Measurements from ENCODE around the gene BASP1. TPM values are rescaled to one million over a fixed set of nuclear protein-coding genes. Genes with fewer than 3 reads are reported as not detected.

Gene BASP1
- total RNA-seq, 1 donor from 2014 or later, result 86.3 TPM

DNA sequence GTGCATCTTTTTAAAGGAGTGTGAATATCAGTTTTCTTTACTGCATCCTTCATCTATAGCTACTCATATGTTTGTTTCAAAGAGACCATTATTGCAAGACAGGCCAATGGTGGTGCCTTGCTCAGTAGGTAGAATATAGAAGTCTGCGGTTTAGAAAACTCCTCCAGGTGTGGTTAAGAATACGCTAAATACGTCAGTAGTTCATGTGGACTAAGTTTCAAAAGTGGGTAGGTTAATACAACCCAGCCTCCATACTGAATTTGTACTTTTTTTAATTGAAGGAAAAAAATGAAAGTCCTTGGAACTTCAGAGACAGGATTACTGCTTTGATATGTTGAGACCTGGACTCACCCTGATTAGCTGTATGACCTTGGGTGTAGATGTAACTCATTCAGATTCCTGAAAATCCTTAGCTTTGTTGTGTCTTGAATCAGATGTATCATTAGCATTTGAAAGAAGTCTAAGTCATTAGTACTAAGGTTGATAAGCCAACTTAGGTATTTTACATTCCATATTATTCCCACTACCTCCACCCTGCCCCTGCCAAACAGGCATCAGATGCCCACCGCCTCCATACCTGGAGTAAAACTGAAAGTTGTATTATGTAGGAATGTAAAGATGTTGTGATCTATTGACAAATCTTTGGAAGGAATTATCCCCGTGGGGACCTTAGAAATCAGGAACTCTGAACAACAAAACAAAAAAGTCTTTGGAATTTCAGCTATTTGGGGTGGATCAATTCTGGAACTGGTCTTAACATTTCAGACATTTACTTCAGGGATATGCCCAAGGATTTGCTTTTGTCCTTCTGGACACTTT lies 6.1 kb downstream of the BASP1 start:
- TF ChIP-seq, protein P1, sequence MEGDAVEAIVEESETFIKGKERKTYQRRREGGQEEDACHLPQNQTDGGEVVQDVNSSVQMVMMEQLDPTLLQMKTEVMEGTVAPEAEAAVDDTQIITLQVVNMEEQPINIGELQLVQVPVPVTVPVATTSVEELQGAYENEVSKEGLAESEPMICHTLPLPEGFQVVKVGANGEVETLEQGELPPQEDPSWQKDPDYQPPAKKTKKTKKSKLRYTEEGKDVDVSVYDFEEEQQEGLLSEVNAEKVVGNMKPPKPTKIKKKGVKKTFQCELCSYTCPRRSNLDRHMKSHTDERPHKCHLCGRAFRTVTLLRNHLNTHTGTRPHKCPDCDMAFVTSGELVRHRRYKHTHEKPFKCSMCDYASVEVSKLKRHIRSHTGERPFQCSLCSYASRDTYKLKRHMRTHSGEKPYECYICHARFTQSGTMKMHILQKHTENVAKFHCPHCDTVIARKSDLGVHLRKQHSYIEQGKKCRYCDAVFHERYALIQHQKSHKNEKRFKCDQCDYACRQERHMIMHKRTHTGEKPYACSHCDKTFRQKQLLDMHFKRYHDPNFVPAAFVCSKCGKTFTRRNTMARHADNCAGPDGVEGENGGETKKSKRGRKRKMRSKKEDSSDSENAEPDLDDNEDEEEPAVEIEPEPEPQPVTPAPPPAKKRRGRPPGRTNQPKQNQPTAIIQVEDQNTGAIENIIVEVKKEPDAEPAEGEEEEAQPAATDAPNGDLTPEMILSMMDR (IDR thresholded peaks at IDR 0.05; ENCODE audit: unreplicated experiment), result no peak
- DNase-seq (ENCODE audit: low spot score, unreplicated experiment), result no peak
- peaks cover 6% of the 10 kb centered on the region for H3K36me3 Mint-ChIP-seq (ENCODE audit: insufficient read depth)
- H3K4me1 Mint-ChIP-seq (ENCODE audit: low read depth), result peaks cover 47% of the 10 kb centered on the region
- no peaks in the 10 kb centered on the region for H3K27me3 Mint-ChIP-seq
- no peaks in the 10 kb centered on the region for H3K9me3 Mint-ChIP-seq (ENCODE audit: low read depth)
- H3K4me3 Mint-ChIP-seq (ENCODE audit: low read depth), result no peak overlapping the region
- peak overlapping the region; percentile 57 for H3K27ac Mint-ChIP-seq

- no peak for DNase-seq (ENCODE audit: low spot score, unreplicated experiment)
- Mint-ChIP-seq H3K9me3 (ENCODE audit: low read depth) (no peaks in the 10 kb centered on the region), H3K4me3 (ENCODE audit: low read depth) (no peak overlapping the region), H3K4me1 (ENCODE audit: low read depth) (peaks cover 46% of the 10 kb centered on the region), H3K27ac (peak overlapping the region; percentile 53), H3K36me3 (ENCODE audit: insufficient read depth) (peaks cover 5% of the 10 kb centered on the region), H3K27me3 (no peaks in the 10 kb centered on the region)
- TF ChIP-seq, protein P1 (IDR thresholded peaks at IDR 0.05; ENCODE audit: unreplicated experiment), result no peak
These were observed 7.6 kb downstream of the BASP1 start for GRCh38 chr5:17224858-17225511.

DNA sequence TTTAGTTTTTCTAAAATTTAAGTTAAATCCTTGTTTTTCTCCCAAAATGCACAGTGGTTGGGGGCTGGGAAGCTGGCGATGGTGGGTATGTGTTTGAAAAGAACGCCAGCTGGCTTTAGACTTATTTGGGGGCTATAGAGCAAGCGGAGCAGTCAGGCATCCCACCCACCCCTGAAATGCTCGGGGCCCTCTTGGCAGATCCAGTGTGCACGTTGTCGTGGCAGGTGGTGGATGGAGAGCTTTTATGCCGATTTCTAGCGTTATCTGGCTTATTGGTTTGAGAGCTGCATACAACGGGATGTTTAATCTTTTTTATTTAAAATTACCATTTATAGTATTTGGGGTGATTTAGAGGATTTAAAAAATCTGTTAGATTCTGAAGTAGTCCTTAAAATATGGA lies 8.1 kb downstream of the BASP1 start:
- H3K27me3 Mint-ChIP-seq, result no peaks in the 10 kb centered on the region
- peak overlapping the region; percentile 53 for H3K27ac Mint-ChIP-seq
- TF ChIP-seq, protein P1 (IDR thresholded peaks at IDR 0.05; ENCODE audit: unreplicated experiment), result no peak
- H3K9me3 Mint-ChIP-seq (ENCODE audit: low read depth), result no peaks in the 10 kb centered on the region
- no peak for DNase-seq (ENCODE audit: low spot score, unreplicated experiment)
- no peak overlapping the region for H3K4me3 Mint-ChIP-seq (ENCODE audit: low read depth)
- peaks cover 7% of the 10 kb centered on the region for H3K36me3 Mint-ChIP-seq (ENCODE audit: insufficient read depth)
- peaks cover 45% of the 10 kb centered on the region for H3K4me1 Mint-ChIP-seq (ENCODE audit: low read depth)

GRCh38 chr5:17227868-17228267 lies 10.4 kb downstream of the BASP1 start:
- TF ChIP-seq, protein P1 (IDR thresholded peaks at IDR 0.05; ENCODE audit: unreplicated experiment), result no peak
- Mint-ChIP-seq H3K9me3 (ENCODE audit: low read depth) (no peaks in the 10 kb centered on the region), H3K4me1 (ENCODE audit: low read depth) (peaks cover 55% of the 10 kb centered on the region), H3K27ac (peak overlapping the region; percentile 27), H3K4me3 (ENCODE audit: low read depth) (no peak overlapping the region), H3K27me3 (no peaks in the 10 kb centered on the region), H3K36me3 (ENCODE audit: insufficient read depth) (peaks cover 10% of the 10 kb centered on the region)
- DNase-seq (ENCODE audit: low spot score, unreplicated experiment), result no peak

- peaks cover 13% of the 10 kb centered on the region for H3K36me3 Mint-ChIP-seq (ENCODE audit: insufficient read depth)
- peak overlapping the region; percentile 54 for H3K27ac Mint-ChIP-seq
- H3K27me3 Mint-ChIP-seq, result no peaks in the 10 kb centered on the region
- TF ChIP-seq, protein P1 (IDR thresholded peaks at IDR 0.05; ENCODE audit: unreplicated experiment), result no peak
- no peak overlapping the region for H3K4me3 Mint-ChIP-seq (ENCODE audit: low read depth)
- peaks cover 48% of the 10 kb centered on the region for H3K4me1 Mint-ChIP-seq (ENCODE audit: low read depth)
- H3K9me3 Mint-ChIP-seq (ENCODE audit: low read depth), result no peaks in the 10 kb centered on the region
- DNase-seq (ENCODE audit: low spot score, unreplicated experiment), result no peak
These were observed 11.4 kb downstream of the BASP1 start for GRCh38 chr5:17228821-17229291.

All from progenitor cell of endocrine pancreas (in vitro differentiated cells).